ENCODE measurements around the gene VSNL1.

Gene VSNL1

GRCh38 chr2:17616405-17616804 lies 75.9 kb downstream of the VSNL1 start:
- Histone ChIP-seq H3K27me3 (ENCODE audit: insufficient read depth, low read depth, severe bottlenecking) (no peaks in the 10 kb centered on the region), H3K27ac (no peak overlapping the region), H3K36me3 (no peaks in the 10 kb centered on the region), H3K4me3 (ENCODE audit: low read depth, low read length) (no peak overlapping the region), H3K9me3 (ENCODE audit: severe bottlenecking) (no peaks in the 10 kb centered on the region)
- no peak for TF ChIP-seq CTCF (IDR thresholded peaks at IDR 0.05; ENCODE audit: low read depth, low read length)
- no peak for DNase-seq

GRCh38 chr2:17617516-17617915 lies 77.0 kb downstream of the VSNL1 start:
- TF ChIP-seq CTCF (IDR thresholded peaks at IDR 0.05; ENCODE audit: low read depth, low read length) = no peak
- Histone ChIP-seq H3K27me3 (ENCODE audit: insufficient read depth, low read depth, severe bottlenecking) (no peaks in the 10 kb centered on the region), H3K4me3 (ENCODE audit: low read depth, low read length) (no peak overlapping the region), H3K27ac (no peak overlapping the region), H3K36me3 (no peaks in the 10 kb centered on the region), H3K9me3 (ENCODE audit: severe bottlenecking) (no peaks in the 10 kb centered on the region)
- DNase-seq = no peak

- no peaks in the 10 kb centered on the region for H3K9me3 ChIP-seq (ENCODE audit: severe bottlenecking)
- no peaks in the 10 kb centered on the region for H3K36me3 ChIP-seq
- no peak for TF ChIP-seq CTCF (IDR thresholded peaks at IDR 0.05; ENCODE audit: low read depth, low read length)
Observed at GRCh38 chr2:17617955-17618354, 77.5 kb downstream of the VSNL1 start.

GRCh38 chr2:17620280-17620679 lies 79.8 kb downstream of the VSNL1 start:
- Histone ChIP-seq H3K27ac (no peak overlapping the region), H3K9me3 (ENCODE audit: severe bottlenecking) (no peaks in the 10 kb centered on the region), H3K4me3 (ENCODE audit: low read depth, low read length) (no peak overlapping the region), H3K27me3 (ENCODE audit: insufficient read depth, low read depth, severe bottlenecking) (no peaks in the 10 kb centered on the region), H3K36me3 (no peaks in the 10 kb centered on the region)
- TF ChIP-seq CTCF (IDR thresholded peaks at IDR 0.05; ENCODE audit: low read depth, low read length) = no peak
- no peak for DNase-seq

More at GRCh38 chr2:17617955-17618354, 77.5 kb downstream of the VSNL1 start:
- Histone ChIP-seq H3K27me3 (ENCODE audit: insufficient read depth, low read depth, severe bottlenecking) (no peaks in the 10 kb centered on the region), H3K4me3 (ENCODE audit: low read depth, low read length) (no peak overlapping the region), H3K27ac (no peak overlapping the region)
- no peak for DNase-seq

- DNase-seq = no peak
- Histone ChIP-seq H3K36me3 (no peaks in the 10 kb centered on the region), H3K4me3 (ENCODE audit: low read depth, low read length) (no peak overlapping the region), H3K27me3 (ENCODE audit: insufficient read depth, low read depth, severe bottlenecking) (no peaks in the 10 kb centered on the region), H3K27ac (no peak overlapping the region), H3K9me3 (ENCODE audit: severe bottlenecking) (no peaks in the 10 kb centered on the region)
- no peak for TF ChIP-seq CTCF (IDR thresholded peaks at IDR 0.05; ENCODE audit: low read depth, low read length)
Observed at GRCh38 chr2:17620841-17621240, 80.3 kb downstream of the VSNL1 start.

- H3K36me3 ChIP-seq = no peaks in the 10 kb centered on the region
- no peaks in the 10 kb centered on the region for H3K9me3 ChIP-seq (ENCODE audit: severe bottlenecking)
- no peak overlapping the region for H3K27ac ChIP-seq
- no peak overlapping the region for H3K4me3 ChIP-seq (ENCODE audit: low read depth, low read length)
- no peak for DNase-seq
- no peak for TF ChIP-seq CTCF (IDR thresholded peaks at IDR 0.05; ENCODE audit: low read depth, low read length)
- H3K27me3 ChIP-seq (ENCODE audit: insufficient read depth, low read depth, severe bottlenecking) = no peaks in the 10 kb centered on the region
Observed at GRCh38 chr2:17621781-17622180, 81.3 kb downstream of the VSNL1 start.
